Astrocyte of the spinal cord (primary cell): ENCODE results near the gene DHX8.

Experiments
- DNase-seq: peaks from one replicate; pipeline ENCODE4 v3.0.0; 2011; ENCODE audit warnings: low read depth, low spot score
- H3K4me3 ChIP-seq: 2 replicates; pipeline ENCODE4 v1.5.1; 2011; ENCODE audit warnings: low read depth, mild to moderate bottlenecking, low read length, moderate library complexity
- CTCF ChIP-seq: IDR thresholded peaks from 2 replicates; pipeline ENCODE4 v1.5.1; 2012; ENCODE audit warnings: low read depth, mild to moderate bottlenecking, low read length, inconsistent platforms
- in situ Hi-C: cut with HindIII; loops from 2 replicates; pipeline ENCODE4 v1.10.0; 2017; ENCODE audit warnings: low sequenced_read_pairs

The DHX8 gene

GRCh38 chr17:43546319-43547188 lies 62.8 kb downstream of the DHX8 start, which contains the start of gene ETV4:
TSS of gene ETV4 (minus strand) at chr17:43546340. CDS start at chr17:43545617, 723 bp downstream.
- peak within 1 kb of the TSS; percentile 56 for H3K4me3 ChIP-seq
- in situ Hi-C loops = no loop called here
- peak; percentile 97 for DNase-seq
- TF ChIP-seq CTCF = no peak

- H3K4me3 ChIP-seq = no peak overlapping the region
- in situ Hi-C loops = no loop called here
- no peak for DNase-seq
- TF ChIP-seq CTCF = no peak
Measured at GRCh38 chr17:43547189-43547550, 63.4 kb downstream of the DHX8 start.

- DNase-seq = no peak
- H3K4me3 ChIP-seq = no peak overlapping the region
- TF ChIP-seq CTCF = no peak
- in situ Hi-C loops = no loop called here
Measured at GRCh38 chr17:43547659-43548256, 64.0 kb downstream of the DHX8 start.

GRCh38 chr17:43548689-43549379 lies 65.1 kb downstream of the DHX8 start:
- in situ Hi-C loops = no loop called here
- no peak overlapping the region for H3K4me3 ChIP-seq
- no peak for DNase-seq
- TF ChIP-seq CTCF = no peak

- in situ Hi-C loops = no loop called here
- no peak for TF ChIP-seq CTCF
- no peak overlapping the region for H3K4me3 ChIP-seq
- DNase-seq = no peak
Measured at GRCh38 chr17:43549496-43549895, 65.7 kb downstream of the DHX8 start.

GRCh38 chr17:43550754-43551153 lies 67.0 kb downstream of the DHX8 start:
- no peak for DNase-seq
- in situ Hi-C loops = no loop called here
- no peak overlapping the region for H3K4me3 ChIP-seq
- TF ChIP-seq CTCF = no peak
